ENCODE data around the gene MEOX2. TPM values are rescaled to one million over a fixed set of nuclear protein-coding genes. Genes with fewer than 3 reads are reported as not detected.

The MEOX2 gene
- total RNA-seq, 1 experiment from 2014 or later, result not detected

GRCh38 chr7:15720849-15721471 is 34.5 kb upstream of the MEOX2 start:
- no peaks in the 10 kb centered on the region for H3K79me2 ChIP-seq (ENCODE audit: insufficient read depth, low read length)
- ChIA-PET POLR2A (no interaction called here), CTCF (interaction anchor here (0.6 to 2.4 kb wide), 40 partner anchors 9 to 1003 kb away, joined by 3 to 20 read pairs (median 4); no protein-coding TSS in a partner anchor), RAD21 (ENCODE audit: low non-redundant PET in 1 of 2, low total read pairs in 2 of 2, uncharacterized antibody in 2 of 2, unreplicated experiment in 2 of 2) (interaction anchor here (0.6 to 1.3 kb wide), 3 partner anchors 9 to 1003 kb away, joined by 3 to 4 read pairs (median 3); no protein-coding TSS in a partner anchor)
- no peaks in the 10 kb centered on the region for H3K9me3 ChIP-seq (ENCODE audit: control insufficient read depth in 1 of 2, insufficient read depth in 1 of 2, low read depth in 1 of 2, low read length in 2 of 2)
- no peak overlapping the region for H3K4me3 ChIP-seq (replicated peaks in 1 of 2; ENCODE audit: low read depth in 1 of 2, low read length in 2 of 2)
- no peak for ATAC-seq
- no peaks in the 10 kb centered on the region for H3K4me1 ChIP-seq (ENCODE audit: control insufficient read depth in 1 of 2, insufficient read depth in 2 of 2, low read length in 2 of 2)
- peak; percentile 41 for DNase-seq (ENCODE audit: low read depth, low spot score)
- H3K9me2 ChIP-seq (ENCODE audit: insufficient read depth), result no peaks in the 10 kb centered on the region
- no peaks in the 10 kb centered on the region for H4K20me1 ChIP-seq (ENCODE audit: insufficient read depth)
- BruUV-seq (replicated peaks), result no TSS peak
- no peak overlapping the region for H3K9ac ChIP-seq (ENCODE audit: low read length)
- TF ChIP-seq MAX (IDR thresholded peaks at IDR 0.05), result no peak
- peak; percentile 70 for TF ChIP-seq RAD21 (IDR thresholded peaks at IDR 0.05; ENCODE audit: low read depth)
- peak; percentile 59 to 82 (median 68); a peak in 5 of 6 replicates for TF ChIP-seq CTCF (IDR thresholded peaks at IDR 0.05 in 2 of 3, conservative IDR thresholded peaks at IDR 0.05 in 1 of 3; ENCODE audit: borderline replicate concordance in 1 of 3, insufficient read depth in 1 of 3, low read depth in 2 of 3, low read length in 2 of 3)
- no peaks in the 10 kb centered on the region for H3K36me3 ChIP-seq (ENCODE audit: control insufficient read depth in 1 of 2, insufficient read depth in 2 of 2, low read length in 2 of 2)
- H3K27ac ChIP-seq (ENCODE audit: low read depth, low read length), result no peak overlapping the region
- peak overlapping the region; percentile 92 for H2AFZ ChIP-seq (ENCODE audit: low read depth, low read length, poor library complexity, severe bottlenecking)
- no peak overlapping the region for H3K4me2 ChIP-seq (ENCODE audit: low read length)
- intact Hi-C loops (cut with micrococcal nuclease), result loop anchor here (1.0 to 10.0 kb wide), 4 partner anchors 395 to 1004 kb away; no protein-coding TSS in a partner anchor
- no peaks in the 10 kb centered on the region for H3K27me3 ChIP-seq (ENCODE audit: insufficient read depth, low read length)

GRCh38 chr7:15719311-15719710 is 32.8 kb upstream of the MEOX2 start:
- no peaks in the 10 kb centered on the region for H3K36me3 ChIP-seq (ENCODE audit: control insufficient read depth in 1 of 2, insufficient read depth in 2 of 2, low read length in 2 of 2)
- H3K79me2 ChIP-seq (ENCODE audit: insufficient read depth, low read length), result no peaks in the 10 kb centered on the region
- CTCF ChIA-PET, result interaction anchor here (2.2 kb wide), 1 partner anchor 8 kb away, joined by 12 read pairs; no protein-coding TSS in a partner anchor
- ATAC-seq (no peak), DNase-seq (ENCODE audit: low read depth, low spot score) (no peak)
- H3K9ac ChIP-seq (ENCODE audit: low read length), result no peak overlapping the region
- BruUV-seq (replicated peaks), result no TSS peak
- no peaks in the 10 kb centered on the region for H3K27me3 ChIP-seq (ENCODE audit: insufficient read depth, low read length)
- no peak overlapping the region for H2AFZ ChIP-seq (ENCODE audit: low read depth, low read length, poor library complexity, severe bottlenecking)
- H3K4me2 ChIP-seq (ENCODE audit: low read length), result no peak overlapping the region
- no peaks in the 10 kb centered on the region for H3K9me3 ChIP-seq (ENCODE audit: control insufficient read depth in 1 of 2, insufficient read depth in 1 of 2, low read depth in 1 of 2, low read length in 2 of 2)
- RAD21 ChIA-PET (ENCODE audit: low non-redundant PET in 1 of 2, low total read pairs in 2 of 2, uncharacterized antibody in 2 of 2, unreplicated experiment in 2 of 2), result no interaction called here
- H3K9me2 ChIP-seq (ENCODE audit: insufficient read depth), result no peaks in the 10 kb centered on the region
- TF ChIP-seq ZFX (IDR thresholded peaks at IDR 0.05) (no peak), TCF7L2 (IDR thresholded peaks at IDR 0.05; ENCODE audit: borderline replicate concordance, extremely low read depth, insufficient read depth, insufficient read length) (no peak), POLR2A (IDR thresholded peaks at IDR 0.05; ENCODE audit: borderline replicate concordance, extremely low read depth, insufficient read depth, insufficient read length) (no peak), CEBPB (IDR thresholded peaks at IDR 0.05; ENCODE audit: low read depth) (no peak), JUND (IDR thresholded peaks at IDR 0.05) (no peak), SIN3A (IDR thresholded peaks at IDR 0.05; ENCODE audit: low read depth) (no peak), ELF1 (IDR thresholded peaks at IDR 0.05; ENCODE audit: borderline replicate concordance, low read depth) (no peak)
- no peaks in the 10 kb centered on the region for H3K4me1 ChIP-seq (ENCODE audit: control insufficient read depth in 1 of 2, insufficient read depth in 2 of 2, low read length in 2 of 2)
- H3K27ac ChIP-seq (ENCODE audit: low read depth, low read length), result no peak overlapping the region
- H3K4me3 ChIP-seq (replicated peaks in 1 of 2; ENCODE audit: low read depth in 1 of 2, low read length in 2 of 2), result no peak overlapping the region
- H4K20me1 ChIP-seq (ENCODE audit: insufficient read depth), result no peaks in the 10 kb centered on the region
- POLR2A ChIA-PET, result no interaction called here
- intact Hi-C loops (cut with micrococcal nuclease), result no loop called here
